IMR-90 (cell line): Measurements from ENCODE around the gene MICAL2. TPM values are rescaled to one million over a fixed set of nuclear protein-coding genes. Genes with fewer than 3 reads are reported as not detected.

Experiments
- ATAC-seq: fragments of 200-7000 bp; cut with Tn5 transposase; 2 replicates; pipeline ENCODE4 v1.9.1; 2020; ENCODE audit warnings: low read depth, mild to moderate bottlenecking, moderate library complexity
- BruUV-seq: library from RNA; stranded (reverse); fragments of 400-500 nt; replicated peaks from 2 replicates; lab custom pipeline; 2021; lab: Mats Ljungman, UMichigan
- CTCF ChIA-PET: fragments of 300-600 bp; formaldehyde crosslinking; extraction: SDS; loops from one replicate; lab custom pipeline; 2021; ENCODE audit warnings: antibody characterized with exemption; lab: Yijun Ruan, JAX
- POLR2A ChIA-PET: fragments of 300-600 bp; sonication (Branson Sonifier 250); formaldehyde crosslinking; loops from one replicate; lab custom pipeline; 2022; ENCODE audit warnings: antibody characterized with exemption; ENCODE audit not compliant: unreplicated experiment; lab: Charles Lee
- DNase-seq: peaks from one replicate; pipeline ENCODE4 v3.0.0; 2013
- H2AFZ ChIP-seq: replicated peaks from 2 replicates; pipeline ENCODE3; 2013; ENCODE audit warnings: low read length, mild to moderate bottlenecking; ENCODE audit not compliant: poor library complexity
- H2AK5ac ChIP-seq: 2 replicates; pipeline ENCODE4 v1.6.1; 2013; ENCODE audit warnings: low read depth, low read length, inconsistent platforms
- H2AK9ac ChIP-seq: replicated peaks from 2 replicates; pipeline ENCODE3; 2013; ENCODE audit warnings: mild to moderate bottlenecking, low read depth, low read length, moderate library complexity; ENCODE audit not compliant: poor library complexity
- H2BK120ac ChIP-seq: 2 replicates; pipeline ENCODE4 v1.6.1; 2013; ENCODE audit warnings: low read depth, low read length, inconsistent platforms
- H2BK15ac ChIP-seq: 3 replicates; pipeline ENCODE4 v1.6.1; 2013; ENCODE audit warnings: low read depth, low read length, inconsistent platforms
- H2BK20ac ChIP-seq: 2 replicates; pipeline ENCODE4 v1.6.1; 2013; ENCODE audit warnings: low read depth, mild to moderate bottlenecking, inconsistent platforms, low read length, moderate library complexity
- H2BK5ac ChIP-seq: 2 replicates; pipeline ENCODE4 v1.6.1; 2013; ENCODE audit warnings: mild to moderate bottlenecking, low read depth, low read length, inconsistent platforms; ENCODE audit not compliant: poor library complexity, severe bottlenecking
- H3K14ac ChIP-seq: replicated peaks from 2 replicates; pipeline ENCODE4 v1.6.1; 2013; ENCODE audit warnings: low read depth, low read length, inconsistent platforms
- H3K18ac ChIP-seq: 2 replicates; pipeline ENCODE4 v1.6.1; 2013; ENCODE audit warnings: low read depth, low read length, control low read depth
- H3K23ac ChIP-seq: 2 replicates; pipeline ENCODE4 v1.6.1; 2013; ENCODE audit warnings: low read depth, low read length, inconsistent platforms
- H3K27ac ChIP-seq: 2 replicates; pipeline ENCODE4 v1.5.1; 2013; ENCODE audit warnings: mild to moderate bottlenecking, control low read depth, low read length; ENCODE audit not compliant: insufficient read depth
- H3K27me3 ChIP-seq: 2 replicates; pipeline ENCODE4 v1.6.1; 2013; ENCODE audit warnings: low read length; ENCODE audit not compliant: control insufficient read depth, insufficient read depth
- H3K36me3 ChIP-seq: 2 replicates; pipeline ENCODE4 v1.6.1; 2013; ENCODE audit warnings: low read length, mixed read lengths; ENCODE audit not compliant: control insufficient read depth, insufficient read depth
- H3K4ac ChIP-seq: 2 replicates; pipeline ENCODE4 v1.6.1; 2013; ENCODE audit warnings: low read depth, low read length, inconsistent platforms
- H3K4me1 ChIP-seq: 2 replicates; pipeline ENCODE4 v1.6.1; 2013; ENCODE audit warnings: low read length, mixed read lengths; ENCODE audit not compliant: control insufficient read depth, insufficient read depth
- H3K4me2 ChIP-seq: 2 replicates; pipeline ENCODE4 v1.6.1; 2013; ENCODE audit warnings: low read depth, mild to moderate bottlenecking, control low read depth, low read length, moderate library complexity
- H3K4me3 ChIP-seq: 2 replicates; pipeline ENCODE4 v1.5.1; 2013; ENCODE audit warnings: low read depth, mild to moderate bottlenecking, control low read depth, low read length, moderate library complexity; ENCODE audit not compliant: insufficient read depth
- H3K56ac ChIP-seq: 2 replicates; pipeline ENCODE4 v1.6.1; 2013; ENCODE audit warnings: low read length, inconsistent platforms; ENCODE audit not compliant: insufficient read depth; ENCODE audit errors: extremely low read depth
- H3K79me1 ChIP-seq, 2 experiments: 2 replicates each; pipeline ENCODE4 v1.6.1; 2013; ENCODE audit warnings: low read length in 2 of 2, inconsistent platforms in 1 of 2, low read depth in 1 of 2
- H3K9ac ChIP-seq: 2 replicates; pipeline ENCODE4 v1.6.1; 2013; ENCODE audit warnings: low read depth, low read length, control low read depth
- H3K9me1 ChIP-seq: 2 replicates; pipeline ENCODE4 v1.6.1; 2013; ENCODE audit warnings: low read length, inconsistent platforms; ENCODE audit not compliant: insufficient read depth
- H3K9me3 ChIP-seq: 2 replicates; pipeline ENCODE4 v1.6.1; 2013; ENCODE audit warnings: low read length; ENCODE audit not compliant: control insufficient read depth, insufficient read depth
- H4K20me1 ChIP-seq: 2 replicates; pipeline ENCODE4 v1.6.1; 2013; ENCODE audit warnings: low read length, inconsistent platforms; ENCODE audit not compliant: insufficient read depth
- H4K5ac ChIP-seq: 2 replicates; pipeline ENCODE4 v1.6.1; 2013; ENCODE audit warnings: mild to moderate bottlenecking, low read depth, low read length, control low read depth
- H4K8ac ChIP-seq, 2 experiments: 2 replicates each; pipeline ENCODE4 v1.6.1; 2013; ENCODE audit warnings: low read depth in 2 of 2, low read length in 2 of 2, control low read depth in 1 of 2, inconsistent platforms in 1 of 2
- H4K91ac ChIP-seq: 2 replicates; pipeline ENCODE4 v1.6.1; 2013; ENCODE audit warnings: low read depth, low read length, inconsistent platforms; ENCODE audit not compliant: insufficient read depth
- BHLHE40 ChIP-seq: fragments of 150-350 bp; IDR thresholded peaks from 2 replicates; pipeline ENCODE4 v1.6.1; 2016; ENCODE audit warnings: mild to moderate bottlenecking, low read depth, low read length
- CEBPB ChIP-seq: IDR thresholded peaks from 2 replicates; pipeline ENCODE4 v1.6.1; 2012; ENCODE audit warnings: low read depth, low read length, improper control_type of control experiment
- CHD1 ChIP-seq: IDR thresholded peaks from 2 replicates; pipeline ENCODE4 v1.6.1; 2012; ENCODE audit warnings: low read depth, low read length, improper control_type of control experiment
- CTCF ChIP-seq: conservative IDR thresholded peaks from 2 replicates; pipeline ENCODE4 v1.5.1; 2012; ENCODE audit warnings: mild to moderate bottlenecking, low read depth, low read length, improper control_type of control experiment
- ELK1 ChIP-seq: fragments of 150-350 bp; IDR thresholded peaks from 2 replicates; pipeline ENCODE4 v1.6.1; 2016; ENCODE audit warnings: low read depth, mild to moderate bottlenecking, low read length, moderate library complexity, borderline replicate concordance
- FOS ChIP-seq: fragments of 150-350 bp; IDR thresholded peaks from 2 replicates; pipeline ENCODE4 v1.6.1; 2016; ENCODE audit warnings: low read depth, low read length
- MAFK ChIP-seq: IDR thresholded peaks from 2 replicates; pipeline ENCODE4 v1.6.1; 2012; ENCODE audit warnings: low read depth, low read length, improper control_type of control experiment
- MAZ ChIP-seq: IDR thresholded peaks from 2 replicates; pipeline ENCODE4 v1.6.1; 2012; ENCODE audit warnings: low read depth, mild to moderate bottlenecking, low read length, improper control_type of control experiment, moderate library complexity, borderline replicate concordance
- MXI1 ChIP-seq: IDR thresholded peaks from 2 replicates; pipeline ENCODE4 v1.6.1; 2012; ENCODE audit warnings: low read depth, mild to moderate bottlenecking, low read length, moderate library complexity, borderline replicate concordance
- NFE2L2 ChIP-seq: fragments of 150-350 bp; IDR thresholded peaks from 2 replicates; pipeline ENCODE4 v1.6.1; 2016; ENCODE audit warnings: low read depth, mild to moderate bottlenecking, low read length
- POLR2A ChIP-seq: IDR thresholded peaks from 2 replicates; pipeline ENCODE4 v1.6.1; 2012; ENCODE audit warnings: mild to moderate bottlenecking, low read depth, low read length
- RAD21 ChIP-seq: IDR thresholded peaks from 2 replicates; pipeline ENCODE4 v1.6.1; 2012; ENCODE audit warnings: low read length, improper control_type of control experiment
- RCOR1 ChIP-seq: IDR thresholded peaks from 2 replicates; pipeline ENCODE4 v1.6.1; 2012; ENCODE audit warnings: mild to moderate bottlenecking, low read length, improper control_type of control experiment; ENCODE audit not compliant: insufficient replicate concordance
- RFX5 ChIP-seq: IDR thresholded peaks from 2 replicates; pipeline ENCODE4 v1.8.0; 2012; ENCODE audit warnings: low read depth, mild to moderate bottlenecking, low read length, moderate library complexity
- SMC3 ChIP-seq: fragments of 150-350 bp; IDR thresholded peaks from 2 replicates; pipeline ENCODE4 v1.6.1; 2016; ENCODE audit warnings: low read depth, mild to moderate bottlenecking, antibody characterized with exemption, low read length, moderate library complexity
- USF2 ChIP-seq: fragments of 150-350 bp; IDR thresholded peaks from 2 replicates; pipeline ENCODE4 v1.6.1; 2017; ENCODE audit warnings: mild to moderate bottlenecking, antibody characterized with exemption, low read length, low read depth
- WGBS, 2 experiments: methylation state at CpG; one replicate each; pipeline versions ENCODE4 v1.1.5 to v1.1.7; 2013; ENCODE audit warnings: missing lambda C conversion rate in 2 of 2; ENCODE audit not compliant: insufficient read length in 1 of 2; ENCODE audit errors: extremely low coverage in 2 of 2; 5-methylcytosine and 5-hydroxymethylcytosine counted together
- dilution Hi-C: fragments of 300-500 bp; cut with HindIII; formaldehyde crosslinking; loops from one replicate; pipeline ENCODE4 v1.14.3; 2018; ENCODE audit warnings: low sequenced_read_pairs; ENCODE audit not compliant: unreplicated experiment
- in situ Hi-C: fragments of 300-500 bp; cut with MboI; formaldehyde crosslinking; loops from 3 replicates; pipeline ENCODE4 v1.14.3; 2019; ENCODE audit warnings: low sequenced_read_pairs, inconsistent platforms, mixed read lengths
- intact Hi-C: fragments of 100-400 bp; cut with micrococcal nuclease; formaldehyde crosslinking; loops from 2 replicates; pipeline ENCODE4 v1.10.0; 2022
- polyA plus RNA-seq, 3 experiments: library from polyadenylated mRNA; depleted of rRNA; stranded (reverse); fragments of >200 nt; gene quantifications; 2 replicates each; pipeline ENCODE4 v1.2.3, GENCODE V29; 2012; ENCODE audit warnings: low replicate concordance in 1 of 3
- total RNA-seq: library from RNA; depleted of rRNA; stranded (reverse); fragments of >200 nt; gene quantifications from 2 replicates; pipeline ENCODE4 v1.2.3, GENCODE V29; 2012

Gene MICAL2
- total and polyA plus RNA-seq, 2 of the 4 experiments (the other 2 are of a cell fraction): 170 to 336 TPM

GRCh38 chr11:12117200-12117599 lies 6.8 kb downstream of the MICAL2 start:
- intact Hi-C loops (no loop called here), in situ Hi-C loops (loop anchor here (10.0 kb wide), 1 partner anchor 118 kb away; no protein-coding TSS in a partner anchor), dilution Hi-C loops (no loop called here)
- Histone ChIP-seq H3K9ac (0 out of 2 replicates have a peak overlapping the region, but pooled peaks have one; percentile 5), H3K18ac (peak overlapping the region; percentile 34; the same call in 1 of the 2 replicates), H2BK15ac (peak overlapping the region; percentile 18; the same call in 1 of the 3 replicates), H3K36me3 (peaks cover 12% of the 10 kb centered on the region), H4K91ac (peak overlapping the region; percentile 37), H3K23ac (peak overlapping the region; percentile 85; the same call in 1 of the 2 replicates), H3K27ac (peak overlapping the region; percentile 38; the same call in 1 of the 2 replicates), H3K27me3 (no peaks in the 10 kb centered on the region), H2AK9ac (no peak overlapping the region), H2AK5ac (peak overlapping the region; percentile 66), H3K9me1 (peaks cover 66% of the 10 kb centered on the region), H4K8ac (peak overlapping the region; percentile 21 to 50; a peak in 3 of 4 replicates), H3K79me1 (peaks cover 7 to 90% of the 10 kb centered on the region in 2 experiments; a peak in 3 of 4 replicates), H3K4me1 (peaks cover 64% of the 10 kb centered on the region), H3K4me3 (no peak overlapping the region), H2BK20ac (peak overlapping the region; percentile 45), H4K20me1 (peaks cover 69% of the 10 kb centered on the region), H3K14ac (peak overlapping the region; percentile 71), H3K4ac (peak overlapping the region; percentile 72), H3K9me3 (no peaks in the 10 kb centered on the region), H3K56ac (no peak overlapping the region), H2BK5ac (peak overlapping the region; percentile 22), H2AFZ (peak overlapping the region; percentile 11), H2BK120ac (peak overlapping the region; percentile 73), H3K4me2 (no peak overlapping the region), H4K5ac (peak overlapping the region; percentile 14)
- no TSS peak for BruUV-seq
- POLR2A ChIA-PET: no interaction called here
- no peak for DNase-seq
- CTCF ChIA-PET: no interaction called here
- TF ChIP-seq CHD1 (no peak), NFE2L2 (no peak), SMC3 (no peak), RAD21 (no peak), MXI1 (no peak), MAFK (no peak), POLR2A (no peak), CTCF (no peak), RCOR1 (no peak), BHLHE40 (no peak), CEBPB (no peak), RFX5 (no peak), MAZ (no peak), ELK1 (no peak), USF2 (no peak), FOS (no peak)
- WGBS, 2 experiments: 77% methylated on average over 3 of the region's 4 CpGs; no CpG with 5 or more reads in 1 of the 2 experiments
- no peak for ATAC-seq
